K562 (cell line): ENCODE data around the gene RBM19. TPM values are rescaled to one million over a fixed set of nuclear protein-coding genes. Genes with fewer than 3 reads are reported as not detected.

Experiments
- CC2D1A ChIP-seq: fragments of 450-650 bp; IDR thresholded peaks from 2 replicates; pipeline ENCODE4 v1.6.1; 2017; ENCODE audit warnings: mild to moderate bottlenecking
- HMGN3 ChIP-seq: IDR thresholded peaks from 2 replicates; pipeline ENCODE4 v1.6.1; 2011; ENCODE audit warnings: borderline replicate concordance, low read depth, mild to moderate bottlenecking, mixed read lengths, low read length; ENCODE audit not compliant: insufficient read length; ENCODE audit errors: extremely low read depth
- RBFOX2 ChIP-seq: fragments of 200-400 bp; formaldehyde crosslinking; IDR thresholded peaks from 2 replicates; pipeline ENCODE4 v1.6.1; 2017; ENCODE audit warnings: low read depth, mild to moderate bottlenecking, low read length, moderate library complexity
- ZNF146 ChIP-seq: IDR thresholded peaks from one replicate; pipeline ENCODE4 v1.6.1; 2018; ENCODE audit warnings: missing compliant biosample characterization; ENCODE audit not compliant: unreplicated experiment
- ZNF699 ChIP-seq: fragments of 250-450 bp; sonication (Bioruptor Pico); IDR thresholded peaks from 2 replicates; pipeline ENCODE4 v1.8.0; 2021; ENCODE audit warnings: mild to moderate bottlenecking, moderate library complexity; ENCODE audit not compliant: insufficient replicate concordance
- polyA plus RNA-seq, 8 experiments: library from polyadenylated mRNA; depleted of rRNA in 4 of 8; stranded (reverse) in 5 of 8; unstranded in 3 of 8; fragments of >200 nt; fragmentation: Nextera tagmentation in 2 of 8; fragmentation: Illumina TruSeq in 1 of 8; extraction: Ambion mirVana in 2 of 8; extraction: Trizol in 1 of 8; gene quantifications; 2 replicates each; pipeline versions ENCODE4 v1.2.1 to v1.2.3, GENCODE V29; 2011 to 2014; ENCODE audit warnings: inconsistent platforms in 1 of 8, missing spikeins in 1 of 8
- total RNA-seq, 7 experiments: library from RNA; depleted of rRNA in 6 of 7; stranded (reverse); fragments of >200 nt in 6 of 7; fragmentation: Illumina TruSeq in 2 of 7; extraction: Trizol in 2 of 7; gene quantifications; 2 replicates each; pipeline versions ENCODE4 v1.2.1 to v1.2.3, GENCODE V29; 2011 to 2021; ENCODE audit warnings: low replicate concordance in 1 of 7
- TF ChIP-seq, protein P1 (sequence below): fragments of 450-650 bp; IDR thresholded peaks from 2 replicates; pipeline ENCODE4 v1.6.1; 2016; ENCODE audit warnings: mild to moderate bottlenecking, moderate library complexity
- TF ChIP-seq, protein P2 (sequence below): sonication (generic); formaldehyde crosslinking; IDR thresholded peaks from 2 replicates; pipeline ENCODE4 v1.8.1; 2023; ENCODE audit warnings: mild to moderate bottlenecking, missing genetic modification reagents, moderate library complexity

The RBM19 gene
- total and polyA plus RNA-seq, 9 of the 15 experiments (the other 6 are each of a cell fraction or from before 2014, with no cell fraction given): 16.0 to 58.4 (median 37.9) TPM

DNA sequence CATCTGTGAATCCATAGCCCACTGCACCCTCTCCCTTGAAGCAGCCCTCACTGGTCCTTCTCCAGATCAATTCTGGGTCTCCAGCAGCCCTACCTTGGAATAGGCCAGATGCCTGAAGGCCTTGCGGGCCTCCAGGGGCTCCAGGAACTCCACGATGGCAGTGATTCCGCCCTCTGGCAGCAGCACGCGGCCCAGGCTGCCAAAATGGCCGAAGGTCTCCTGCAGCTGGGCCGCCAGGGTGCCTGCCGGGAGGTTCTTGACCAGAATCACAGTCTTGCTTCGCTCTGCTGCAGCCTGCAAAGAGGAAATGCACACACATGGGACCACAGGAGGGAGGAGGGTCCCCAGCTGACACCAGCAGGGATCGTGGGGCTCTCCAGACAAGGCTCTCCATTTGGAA, 26.3 kb downstream of the RBM19 start (continued):
- TF ChIP-seq, protein P1, sequence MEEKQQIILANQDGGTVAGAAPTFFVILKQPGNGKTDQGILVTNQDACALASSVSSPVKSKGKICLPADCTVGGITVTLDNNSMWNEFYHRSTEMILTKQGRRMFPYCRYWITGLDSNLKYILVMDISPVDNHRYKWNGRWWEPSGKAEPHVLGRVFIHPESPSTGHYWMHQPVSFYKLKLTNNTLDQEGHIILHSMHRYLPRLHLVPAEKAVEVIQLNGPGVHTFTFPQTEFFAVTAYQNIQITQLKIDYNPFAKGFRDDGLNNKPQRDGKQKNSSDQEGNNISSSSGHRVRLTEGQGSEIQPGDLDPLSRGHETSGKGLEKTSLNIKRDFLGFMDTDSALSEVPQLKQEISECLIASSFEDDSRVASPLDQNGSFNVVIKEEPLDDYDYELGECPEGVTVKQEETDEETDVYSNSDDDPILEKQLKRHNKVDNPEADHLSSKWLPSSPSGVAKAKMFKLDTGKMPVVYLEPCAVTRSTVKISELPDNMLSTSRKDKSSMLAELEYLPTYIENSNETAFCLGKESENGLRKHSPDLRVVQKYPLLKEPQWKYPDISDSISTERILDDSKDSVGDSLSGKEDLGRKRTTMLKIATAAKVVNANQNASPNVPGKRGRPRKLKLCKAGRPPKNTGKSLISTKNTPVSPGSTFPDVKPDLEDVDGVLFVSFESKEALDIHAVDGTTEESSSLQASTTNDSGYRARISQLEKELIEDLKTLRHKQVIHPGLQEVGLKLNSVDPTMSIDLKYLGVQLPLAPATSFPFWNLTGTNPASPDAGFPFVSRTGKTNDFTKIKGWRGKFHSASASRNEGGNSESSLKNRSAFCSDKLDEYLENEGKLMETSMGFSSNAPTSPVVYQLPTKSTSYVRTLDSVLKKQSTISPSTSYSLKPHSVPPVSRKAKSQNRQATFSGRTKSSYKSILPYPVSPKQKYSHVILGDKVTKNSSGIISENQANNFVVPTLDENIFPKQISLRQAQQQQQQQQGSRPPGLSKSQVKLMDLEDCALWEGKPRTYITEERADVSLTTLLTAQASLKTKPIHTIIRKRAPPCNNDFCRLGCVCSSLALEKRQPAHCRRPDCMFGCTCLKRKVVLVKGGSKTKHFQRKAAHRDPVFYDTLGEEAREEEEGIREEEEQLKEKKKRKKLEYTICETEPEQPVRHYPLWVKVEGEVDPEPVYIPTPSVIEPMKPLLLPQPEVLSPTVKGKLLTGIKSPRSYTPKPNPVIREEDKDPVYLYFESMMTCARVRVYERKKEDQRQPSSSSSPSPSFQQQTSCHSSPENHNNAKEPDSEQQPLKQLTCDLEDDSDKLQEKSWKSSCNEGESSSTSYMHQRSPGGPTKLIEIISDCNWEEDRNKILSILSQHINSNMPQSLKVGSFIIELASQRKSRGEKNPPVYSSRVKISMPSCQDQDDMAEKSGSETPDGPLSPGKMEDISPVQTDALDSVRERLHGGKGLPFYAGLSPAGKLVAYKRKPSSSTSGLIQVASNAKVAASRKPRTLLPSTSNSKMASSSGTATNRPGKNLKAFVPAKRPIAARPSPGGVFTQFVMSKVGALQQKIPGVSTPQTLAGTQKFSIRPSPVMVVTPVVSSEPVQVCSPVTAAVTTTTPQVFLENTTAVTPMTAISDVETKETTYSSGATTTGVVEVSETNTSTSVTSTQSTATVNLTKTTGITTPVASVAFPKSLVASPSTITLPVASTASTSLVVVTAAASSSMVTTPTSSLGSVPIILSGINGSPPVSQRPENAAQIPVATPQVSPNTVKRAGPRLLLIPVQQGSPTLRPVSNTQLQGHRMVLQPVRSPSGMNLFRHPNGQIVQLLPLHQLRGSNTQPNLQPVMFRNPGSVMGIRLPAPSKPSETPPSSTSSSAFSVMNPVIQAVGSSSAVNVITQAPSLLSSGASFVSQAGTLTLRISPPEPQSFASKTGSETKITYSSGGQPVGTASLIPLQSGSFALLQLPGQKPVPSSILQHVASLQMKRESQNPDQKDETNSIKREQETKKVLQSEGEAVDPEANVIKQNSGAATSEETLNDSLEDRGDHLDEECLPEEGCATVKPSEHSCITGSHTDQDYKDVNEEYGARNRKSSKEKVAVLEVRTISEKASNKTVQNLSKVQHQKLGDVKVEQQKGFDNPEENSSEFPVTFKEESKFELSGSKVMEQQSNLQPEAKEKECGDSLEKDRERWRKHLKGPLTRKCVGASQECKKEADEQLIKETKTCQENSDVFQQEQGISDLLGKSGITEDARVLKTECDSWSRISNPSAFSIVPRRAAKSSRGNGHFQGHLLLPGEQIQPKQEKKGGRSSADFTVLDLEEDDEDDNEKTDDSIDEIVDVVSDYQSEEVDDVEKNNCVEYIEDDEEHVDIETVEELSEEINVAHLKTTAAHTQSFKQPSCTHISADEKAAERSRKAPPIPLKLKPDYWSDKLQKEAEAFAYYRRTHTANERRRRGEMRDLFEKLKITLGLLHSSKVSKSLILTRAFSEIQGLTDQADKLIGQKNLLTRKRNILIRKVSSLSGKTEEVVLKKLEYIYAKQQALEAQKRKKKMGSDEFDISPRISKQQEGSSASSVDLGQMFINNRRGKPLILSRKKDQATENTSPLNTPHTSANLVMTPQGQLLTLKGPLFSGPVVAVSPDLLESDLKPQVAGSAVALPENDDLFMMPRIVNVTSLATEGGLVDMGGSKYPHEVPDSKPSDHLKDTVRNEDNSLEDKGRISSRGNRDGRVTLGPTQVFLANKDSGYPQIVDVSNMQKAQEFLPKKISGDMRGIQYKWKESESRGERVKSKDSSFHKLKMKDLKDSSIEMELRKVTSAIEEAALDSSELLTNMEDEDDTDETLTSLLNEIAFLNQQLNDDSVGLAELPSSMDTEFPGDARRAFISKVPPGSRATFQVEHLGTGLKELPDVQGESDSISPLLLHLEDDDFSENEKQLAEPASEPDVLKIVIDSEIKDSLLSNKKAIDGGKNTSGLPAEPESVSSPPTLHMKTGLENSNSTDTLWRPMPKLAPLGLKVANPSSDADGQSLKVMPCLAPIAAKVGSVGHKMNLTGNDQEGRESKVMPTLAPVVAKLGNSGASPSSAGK: no peak
- TF ChIP-seq ZNF146 (CRISPR knock-in tag) (no peak), CC2D1A (no peak), HMGN3 (no peak), ZNF699 (CRISPR knock-in tag) (no peak), RBFOX2 (no peak)
- TF ChIP-seq, protein P2, sequence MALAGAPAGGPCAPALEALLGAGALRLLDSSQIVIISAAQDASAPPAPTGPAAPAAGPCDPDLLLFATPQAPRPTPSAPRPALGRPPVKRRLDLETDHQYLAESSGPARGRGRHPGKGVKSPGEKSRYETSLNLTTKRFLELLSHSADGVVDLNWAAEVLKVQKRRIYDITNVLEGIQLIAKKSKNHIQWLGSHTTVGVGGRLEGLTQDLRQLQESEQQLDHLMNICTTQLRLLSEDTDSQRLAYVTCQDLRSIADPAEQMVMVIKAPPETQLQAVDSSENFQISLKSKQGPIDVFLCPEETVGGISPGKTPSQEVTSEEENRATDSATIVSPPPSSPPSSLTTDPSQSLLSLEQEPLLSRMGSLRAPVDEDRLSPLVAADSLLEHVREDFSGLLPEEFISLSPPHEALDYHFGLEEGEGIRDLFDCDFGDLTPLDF (CRISPR knock-in tag): no peak
